Glutamatergic neuron (in vitro differentiated cells): Measurements from ENCODE around the gene SH3BP4. TPM values are rescaled to one million over a fixed set of nuclear protein-coding genes. Genes with fewer than 3 reads are reported as not detected.
A peak's percentile ranks its signal among the peaks of the same experiment; 100 is the strongest.

Experiments used
- DNase-seq: peaks from one replicate; pipeline ENCODE4 v3.0.0; 2022
- H3K27ac Mint-ChIP-seq: one replicate; pipeline ENCODE4 v1.8.0; 2020; ENCODE audit warnings: mild to moderate bottlenecking, mixed read lengths, inconsistent platforms; ENCODE audit not compliant: unreplicated experiment
- H3K27me3 Mint-ChIP-seq: one replicate; pipeline ENCODE4 v1.8.0; 2020; ENCODE audit warnings: mild to moderate bottlenecking, moderate library complexity, mixed read lengths, inconsistent platforms; ENCODE audit not compliant: unreplicated experiment
- H3K36me3 Mint-ChIP-seq: one replicate; pipeline ENCODE4 v1.8.0; 2020; ENCODE audit warnings: mild to moderate bottlenecking, mixed read lengths, inconsistent platforms; ENCODE audit not compliant: unreplicated experiment
- H3K4me1 Mint-ChIP-seq: one replicate; pipeline ENCODE4 v1.8.0; 2020; ENCODE audit warnings: mild to moderate bottlenecking, low read depth, mixed read lengths, inconsistent platforms; ENCODE audit not compliant: unreplicated experiment
- H3K4me3 Mint-ChIP-seq: one replicate; pipeline ENCODE4 v1.8.0; 2020; ENCODE audit warnings: mild to moderate bottlenecking, mixed read lengths, inconsistent platforms; ENCODE audit not compliant: unreplicated experiment
- H3K9me3 Mint-ChIP-seq: one replicate; pipeline ENCODE4 v1.8.0; 2020; ENCODE audit warnings: mild to moderate bottlenecking, moderate library complexity, mixed read lengths, inconsistent platforms; ENCODE audit not compliant: unreplicated experiment
- CTCF ChIP-seq: fragments of 200-600 bp; sonication (generic); IDR thresholded peaks from one replicate; pipeline ENCODE4 v1.5.0; 2021; ENCODE audit not compliant: partially characterized antibody, unreplicated experiment
- total RNA-seq: library from RNA; stranded (reverse); fragmentation: NEBNext Ultra II Directional; extraction: Animal tissue kit (Norgen Biotek cat#: 25700); gene quantifications from one replicate; pipeline ENCODE4 v1.2.1, GENCODE V29; 2021; ENCODE audit not compliant: unreplicated experiment

Gene SH3BP4
- total RNA-seq, 1 donor from 2014 or later, result 59.3 TPM

DNA sequence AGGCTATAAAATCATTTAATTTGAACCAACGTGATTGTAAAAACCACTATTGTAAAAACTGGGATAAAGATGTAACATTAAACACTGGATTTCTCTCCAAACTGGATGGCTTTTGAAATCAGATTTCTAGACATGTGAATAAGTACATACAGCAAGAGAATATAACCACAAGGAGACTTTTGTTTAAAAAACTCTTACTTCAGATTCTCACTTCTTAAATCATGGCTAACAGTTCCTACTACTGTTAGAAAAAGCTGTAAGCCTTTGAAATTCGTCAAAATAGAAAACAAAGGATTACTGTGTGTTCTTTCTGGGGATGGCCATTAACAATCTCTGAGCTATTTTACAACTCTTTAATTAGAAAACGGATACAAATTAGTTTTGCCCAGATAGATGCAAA, 39.4 kb upstream of the SH3BP4 start:
- Mint-ChIP-seq H3K27me3 (no peaks in the 10 kb centered on the region), H3K36me3 (no peaks in the 10 kb centered on the region), H3K9me3 (no peaks in the 10 kb centered on the region), H3K4me1 (peaks cover 5% of the 10 kb centered on the region), H3K27ac (no peak overlapping the region), H3K4me3 (no peak overlapping the region)
- no peak for DNase-seq
- TF ChIP-seq CTCF, result no peak

DNA sequence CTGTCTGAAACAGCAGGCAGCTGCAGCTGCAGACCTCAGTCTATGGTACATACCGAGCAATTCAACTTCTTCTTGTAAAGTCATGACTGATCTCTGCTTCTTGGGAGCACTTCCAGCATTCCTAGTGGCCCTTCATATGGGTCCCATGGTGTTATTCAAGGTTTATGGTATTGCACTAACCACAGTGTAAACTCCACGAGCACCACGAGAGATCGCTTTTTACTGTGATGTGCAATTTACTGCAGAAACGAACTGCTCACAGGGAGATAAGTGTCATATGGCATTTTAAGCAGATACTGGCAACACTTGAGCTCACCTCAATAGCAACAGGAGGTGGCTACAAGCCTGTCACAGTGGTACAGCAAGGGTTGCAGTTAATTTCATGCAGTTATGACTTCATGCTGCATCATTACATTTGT, 38.6 kb upstream of the SH3BP4 start:
- no peak for DNase-seq
- Mint-ChIP-seq H3K27me3 (no peaks in the 10 kb centered on the region), H3K27ac (no peak overlapping the region), H3K4me1 (peaks cover 7% of the 10 kb centered on the region), H3K36me3 (no peaks in the 10 kb centered on the region), H3K4me3 (no peak overlapping the region), H3K9me3 (no peaks in the 10 kb centered on the region)
- TF ChIP-seq CTCF, result no peak

- Mint-ChIP-seq H3K9me3 (no peaks in the 10 kb centered on the region), H3K27ac (no peak overlapping the region), H3K4me3 (no peak overlapping the region), H3K36me3 (no peaks in the 10 kb centered on the region), H3K27me3 (no peaks in the 10 kb centered on the region), H3K4me1 (peaks cover 12% of the 10 kb centered on the region)
- no peak for TF ChIP-seq CTCF
- DNase-seq, result no peak
These were observed 37.3 kb upstream of the SH3BP4 start for GRCh38 chr2:234914371-234915154.

- TF ChIP-seq CTCF, result no peak
- Mint-ChIP-seq H3K36me3 (no peaks in the 10 kb centered on the region), H3K9me3 (peaks cover 3% of the 10 kb centered on the region), H3K27ac (no peak overlapping the region), H3K4me3 (no peak overlapping the region), H3K4me1 (peaks cover 25% of the 10 kb centered on the region), H3K27me3 (peaks cover 3% of the 10 kb centered on the region)
- DNase-seq, result no peak
These were observed 35.1 kb upstream of the SH3BP4 start for GRCh38 chr2:234916674-234917073.

DNA sequence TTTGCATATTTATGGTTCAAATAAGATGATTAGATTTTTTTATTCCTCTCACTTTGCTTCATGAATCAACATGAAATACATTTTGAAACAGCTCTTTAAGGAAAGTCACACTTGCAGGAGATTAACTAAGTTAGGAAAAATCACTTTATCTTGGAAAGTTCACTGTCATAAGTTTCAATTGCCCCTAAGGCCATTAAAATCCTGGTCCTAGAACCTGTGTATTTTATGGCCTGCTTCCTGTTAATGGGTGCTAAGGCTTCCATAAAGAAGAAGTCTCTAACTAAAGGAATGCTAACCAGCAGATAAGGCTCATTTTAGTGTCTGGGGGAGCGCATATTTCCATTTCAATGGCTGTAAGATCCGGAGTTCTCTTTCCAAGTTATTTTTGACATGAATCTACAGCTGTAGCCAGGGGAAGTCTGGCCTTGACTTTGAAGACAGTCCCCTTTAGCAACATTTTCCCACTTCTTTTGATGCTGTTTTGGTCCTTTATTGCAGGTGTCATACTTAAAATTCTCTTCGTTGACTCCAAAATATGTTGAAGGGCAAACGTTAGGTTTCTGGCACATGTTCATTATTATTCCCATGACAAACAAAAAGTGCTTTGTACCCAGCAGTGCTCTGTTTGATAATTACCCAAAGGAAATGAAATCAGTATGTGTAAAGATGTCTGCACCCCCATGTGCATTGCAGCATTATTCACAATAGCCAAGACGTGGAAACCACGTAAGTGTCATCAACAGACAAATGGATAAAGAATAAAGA, 34.4 kb upstream of the SH3BP4 start:
- Mint-ChIP-seq H3K27ac (peak overlapping the region; percentile 34), H3K9me3 (peaks cover 6% of the 10 kb centered on the region), H3K4me3 (no peak overlapping the region), H3K27me3 (peaks cover 4% of the 10 kb centered on the region), H3K4me1 (peaks cover 30% of the 10 kb centered on the region), H3K36me3 (no peaks in the 10 kb centered on the region)
- no peak for TF ChIP-seq CTCF
- no peak for DNase-seq
